ENCODE data around the gene SETBP1.

SETBP1 gene

DNA sequence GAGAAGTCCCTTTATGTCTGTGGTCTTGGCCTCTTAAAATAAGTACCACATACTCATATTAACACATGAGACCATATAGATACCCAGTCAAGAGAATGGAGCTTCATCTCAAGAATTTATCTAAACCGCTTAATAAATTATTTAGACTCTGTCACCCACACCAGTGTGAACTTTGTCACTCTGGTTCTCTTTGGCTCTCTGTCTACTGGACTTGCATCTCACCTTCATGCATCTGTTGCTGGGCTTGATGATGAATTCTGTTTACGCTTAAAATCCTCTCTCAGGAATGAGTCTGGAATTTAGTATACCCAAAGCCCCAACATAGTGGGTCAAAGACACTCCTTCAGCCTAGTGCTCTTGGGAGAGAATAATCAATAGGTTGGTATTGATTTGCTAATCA is 73.9 kb downstream of the SETBP1 start:
- no peak overlapping the region for H3K4me3 ChIP-seq (ENCODE audit: low read depth, low read length)
- no peak for DNase-seq (ENCODE audit: low read depth)
- TF ChIP-seq, protein P1, sequence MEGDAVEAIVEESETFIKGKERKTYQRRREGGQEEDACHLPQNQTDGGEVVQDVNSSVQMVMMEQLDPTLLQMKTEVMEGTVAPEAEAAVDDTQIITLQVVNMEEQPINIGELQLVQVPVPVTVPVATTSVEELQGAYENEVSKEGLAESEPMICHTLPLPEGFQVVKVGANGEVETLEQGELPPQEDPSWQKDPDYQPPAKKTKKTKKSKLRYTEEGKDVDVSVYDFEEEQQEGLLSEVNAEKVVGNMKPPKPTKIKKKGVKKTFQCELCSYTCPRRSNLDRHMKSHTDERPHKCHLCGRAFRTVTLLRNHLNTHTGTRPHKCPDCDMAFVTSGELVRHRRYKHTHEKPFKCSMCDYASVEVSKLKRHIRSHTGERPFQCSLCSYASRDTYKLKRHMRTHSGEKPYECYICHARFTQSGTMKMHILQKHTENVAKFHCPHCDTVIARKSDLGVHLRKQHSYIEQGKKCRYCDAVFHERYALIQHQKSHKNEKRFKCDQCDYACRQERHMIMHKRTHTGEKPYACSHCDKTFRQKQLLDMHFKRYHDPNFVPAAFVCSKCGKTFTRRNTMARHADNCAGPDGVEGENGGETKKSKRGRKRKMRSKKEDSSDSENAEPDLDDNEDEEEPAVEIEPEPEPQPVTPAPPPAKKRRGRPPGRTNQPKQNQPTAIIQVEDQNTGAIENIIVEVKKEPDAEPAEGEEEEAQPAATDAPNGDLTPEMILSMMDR (IDR thresholded peaks at IDR 0.05; ENCODE audit: low read depth, low read length, missing control alignments) = no peak

DNA sequence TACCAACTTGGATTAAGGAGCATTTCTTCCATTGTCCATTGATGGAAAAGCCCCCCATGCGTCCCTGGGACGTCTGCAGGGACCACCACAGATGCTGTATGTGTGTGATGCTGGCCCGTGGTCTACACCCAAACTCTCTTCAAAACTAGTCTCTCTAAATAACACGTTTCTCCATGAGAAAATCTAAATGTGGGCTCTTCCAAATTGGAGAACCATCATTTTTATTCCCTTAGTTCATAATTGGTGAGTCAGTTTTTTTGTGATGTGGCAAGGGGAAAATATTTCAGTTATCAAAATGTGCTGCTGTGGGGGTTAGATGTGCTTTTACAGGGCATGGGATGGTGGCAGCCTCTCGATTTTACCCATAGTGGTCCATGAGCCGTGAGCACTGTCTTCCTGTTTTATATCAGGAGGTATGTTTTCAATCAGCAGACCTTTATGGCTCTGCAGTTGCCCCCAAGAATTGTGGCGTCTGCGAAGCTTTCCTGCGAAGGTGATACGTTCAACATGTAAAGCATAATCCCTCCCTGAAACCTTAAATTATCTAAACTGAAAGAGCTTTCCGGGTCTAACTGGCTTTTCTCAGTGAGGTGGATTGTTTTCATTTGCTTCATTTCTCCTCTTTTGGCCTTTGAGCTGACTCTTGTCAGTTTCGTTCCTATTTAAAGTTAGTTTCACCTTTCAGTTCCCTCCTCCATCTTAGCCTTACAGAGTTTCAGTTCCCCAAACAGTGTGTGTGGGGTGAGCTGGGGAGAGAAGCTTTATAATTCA is 78.4 kb downstream of the SETBP1 start:
- no peak overlapping the region for H3K4me3 ChIP-seq (ENCODE audit: low read depth, low read length)
- TF ChIP-seq, protein P1 (IDR thresholded peaks at IDR 0.05; ENCODE audit: low read depth, low read length, missing control alignments) = no peak
- DNase-seq (ENCODE audit: low read depth) = peak; percentile 94

DNA sequence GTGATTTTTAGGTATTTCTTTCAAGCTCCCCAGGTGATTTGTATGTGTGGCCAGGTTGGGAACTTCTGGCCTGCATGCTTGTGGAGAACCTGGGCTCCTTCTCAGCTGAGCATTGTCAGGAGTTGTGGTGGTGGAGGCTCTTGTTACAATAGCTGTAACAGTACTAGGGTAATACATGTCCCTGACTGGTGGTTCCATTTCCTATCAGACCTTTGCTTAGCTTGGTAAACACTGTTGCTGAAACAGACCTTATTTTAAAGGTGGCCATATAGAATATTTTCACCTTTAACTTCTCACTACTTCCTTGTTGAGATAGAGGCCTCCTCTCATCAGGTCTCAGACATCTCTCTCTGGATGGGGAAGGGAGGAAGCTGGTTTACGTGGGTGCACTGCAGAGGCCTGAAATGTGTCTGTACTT is 79.2 kb downstream of the SETBP1 start:
- DNase-seq (ENCODE audit: low read depth) = peak; percentile 64
- TF ChIP-seq, protein P1 (IDR thresholded peaks at IDR 0.05; ENCODE audit: low read depth, low read length, missing control alignments) = no peak
- no peak overlapping the region for H3K4me3 ChIP-seq (ENCODE audit: low read depth, low read length)

DNA sequence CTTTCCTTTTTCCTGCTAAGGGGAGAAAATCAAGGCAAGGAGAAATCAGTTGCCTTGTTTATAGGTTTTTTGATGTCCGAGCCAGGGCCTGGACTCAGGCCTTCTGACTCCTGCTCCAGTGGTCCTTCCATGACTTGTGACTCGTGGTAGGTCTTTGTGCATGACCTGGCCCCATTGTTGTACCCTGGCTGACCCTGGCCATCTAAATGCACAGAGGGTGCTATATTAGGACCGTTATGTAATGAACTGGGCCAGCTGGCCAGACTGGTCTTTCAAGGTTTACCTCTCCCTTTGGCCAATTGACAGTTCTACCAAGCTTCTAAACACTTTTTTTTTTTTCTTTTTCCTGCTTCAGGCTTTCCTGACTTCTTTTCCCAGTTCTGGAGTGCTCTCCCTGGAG is 81.1 kb downstream of the SETBP1 start:
- H3K4me3 ChIP-seq (ENCODE audit: low read depth, low read length) = no peak overlapping the region
- TF ChIP-seq, protein P1 (IDR thresholded peaks at IDR 0.05; ENCODE audit: low read depth, low read length, missing control alignments) = no peak
- no peak for DNase-seq (ENCODE audit: low read depth)

DNA sequence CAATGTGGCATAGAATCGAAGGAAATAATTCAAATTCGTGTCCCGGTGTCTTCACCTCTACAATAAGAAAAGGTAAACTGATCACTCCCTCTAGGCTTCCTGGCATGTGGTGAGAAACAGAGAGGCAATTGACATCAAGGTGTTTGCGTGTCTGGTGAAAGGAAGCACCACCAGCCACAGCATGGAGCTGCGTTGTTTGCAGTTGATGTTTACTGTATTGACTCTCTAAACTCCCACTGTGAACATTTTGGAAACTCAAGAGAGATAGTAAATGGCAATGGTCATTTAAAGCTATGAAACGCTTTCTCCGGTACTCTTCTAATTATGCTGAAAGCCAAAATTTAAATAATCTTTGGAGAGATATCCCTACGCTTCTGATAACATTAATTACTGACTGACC is 82.6 kb downstream of the SETBP1 start:
- TF ChIP-seq, protein P1 (IDR thresholded peaks at IDR 0.05; ENCODE audit: low read depth, low read length, missing control alignments) = no peak
- no peak for DNase-seq (ENCODE audit: low read depth)
- H3K4me3 ChIP-seq (ENCODE audit: low read depth, low read length) = no peak overlapping the region

DNA sequence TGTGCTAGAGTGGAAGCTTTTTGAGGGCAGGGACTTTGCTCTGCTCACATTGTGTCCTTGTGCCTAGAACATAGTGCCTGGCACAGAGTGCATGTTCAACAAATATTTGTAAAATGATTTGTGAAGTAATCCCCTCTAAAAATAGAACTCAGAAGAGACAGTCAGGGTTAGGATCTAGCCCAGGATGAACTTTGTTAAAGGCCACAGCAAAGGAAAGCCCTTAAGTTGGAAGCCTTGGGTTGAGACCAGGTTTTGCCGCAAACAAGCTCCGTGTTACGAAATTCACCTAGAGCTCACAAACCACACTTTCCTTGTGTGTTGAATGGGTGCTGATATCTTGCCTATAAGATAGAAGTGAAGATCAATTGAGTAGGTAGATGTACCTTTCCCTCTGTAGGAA is 84.2 kb downstream of the SETBP1 start:
- TF ChIP-seq, protein P1 (IDR thresholded peaks at IDR 0.05; ENCODE audit: low read depth, low read length, missing control alignments) = no peak
- no peak for DNase-seq (ENCODE audit: low read depth)
- no peak overlapping the region for H3K4me3 ChIP-seq (ENCODE audit: low read depth, low read length)

DNA sequence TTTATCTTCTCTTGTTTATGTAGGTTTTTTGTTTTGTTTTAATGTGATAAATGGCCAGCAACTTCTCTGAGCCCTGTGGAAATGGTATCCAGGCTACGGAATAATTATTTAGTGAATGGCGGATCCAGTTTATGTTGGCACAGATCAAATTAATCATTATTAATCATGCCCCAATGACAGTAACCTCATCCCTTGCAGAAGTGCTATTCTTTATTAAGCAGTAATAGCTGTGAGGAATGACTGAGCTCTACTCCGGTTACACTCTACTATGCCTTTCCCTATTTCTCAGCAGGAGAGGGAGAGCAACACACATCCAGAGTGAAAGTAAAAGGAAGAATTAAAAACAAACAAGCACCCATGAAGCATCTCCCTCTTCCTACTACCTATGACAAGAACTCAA is 84.8 kb downstream of the SETBP1 start:
- H3K4me3 ChIP-seq (ENCODE audit: low read depth, low read length) = no peak overlapping the region
- TF ChIP-seq, protein P1 (IDR thresholded peaks at IDR 0.05; ENCODE audit: low read depth, low read length, missing control alignments) = no peak
- DNase-seq (ENCODE audit: low read depth) = no peak

Measured in GM12864 (cell line).